RKO (cell line): ENCODE measurements around the gene EIF4E1B.
A peak's percentile ranks its signal among the peaks of the same experiment; 100 is the strongest.

ENCODE experiments used
- DNase-seq: peaks from one replicate; pipeline ENCODE4 v3.0.0-alpha.2; 2016; ENCODE audit warnings: low spot score

The EIF4E1B gene

GRCh38 chr5:176606875-176607274 lies 23.6 kb upstream of the EIF4E1B start:
- no peak for DNase-seq

- no peak for DNase-seq
These were observed 22.3 kb upstream of the EIF4E1B start for GRCh38 chr5:176608142-176608705.

- peak; percentile 37 for DNase-seq
These were observed 21.3 kb upstream of the EIF4E1B start for GRCh38 chr5:176608937-176609723.

DNA sequence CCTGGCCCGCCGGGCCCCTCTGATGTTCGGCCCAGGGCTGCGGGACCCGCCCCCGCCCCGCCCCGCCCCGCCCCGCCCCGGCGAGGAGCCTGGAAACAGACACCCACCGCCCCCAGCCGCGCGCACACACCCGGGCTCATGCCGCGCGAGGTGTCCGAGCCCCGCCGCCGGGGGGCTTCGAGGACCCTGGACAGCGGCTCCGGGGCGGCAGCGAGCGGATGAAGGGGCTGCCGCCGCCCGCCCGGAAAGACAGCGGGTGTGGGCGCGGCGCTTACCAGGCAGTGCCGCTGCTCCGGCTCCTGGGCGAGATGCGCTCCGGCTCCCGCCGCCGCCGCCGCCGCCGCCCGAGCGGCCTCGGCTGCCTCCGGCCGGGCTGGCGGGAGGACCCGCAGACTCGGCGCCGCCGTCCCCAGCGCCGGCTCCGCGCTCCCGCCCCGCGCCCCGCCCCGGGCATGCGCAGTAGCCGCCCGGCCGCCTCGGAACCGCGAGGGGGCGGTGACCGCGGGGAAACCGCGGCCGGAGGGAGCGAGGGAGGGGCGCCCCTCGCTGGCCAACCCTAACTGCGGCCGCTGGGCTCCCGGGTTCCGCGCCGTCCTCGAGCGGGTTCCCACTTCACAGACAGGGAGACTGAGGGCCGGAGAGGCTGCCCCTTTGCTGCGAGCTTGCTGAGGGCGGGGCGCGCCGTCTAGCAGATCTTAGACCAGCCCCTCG lies 20.6 kb upstream of the EIF4E1B start, which contains the start of gene GPRIN1:
TSS of gene GPRIN1 (minus strand) at position 433 of the 711 bp plus-strand sequence. CDS start 10,322 bp downstream, outside the sequence.
- DNase-seq: peak; percentile 71

DNA sequence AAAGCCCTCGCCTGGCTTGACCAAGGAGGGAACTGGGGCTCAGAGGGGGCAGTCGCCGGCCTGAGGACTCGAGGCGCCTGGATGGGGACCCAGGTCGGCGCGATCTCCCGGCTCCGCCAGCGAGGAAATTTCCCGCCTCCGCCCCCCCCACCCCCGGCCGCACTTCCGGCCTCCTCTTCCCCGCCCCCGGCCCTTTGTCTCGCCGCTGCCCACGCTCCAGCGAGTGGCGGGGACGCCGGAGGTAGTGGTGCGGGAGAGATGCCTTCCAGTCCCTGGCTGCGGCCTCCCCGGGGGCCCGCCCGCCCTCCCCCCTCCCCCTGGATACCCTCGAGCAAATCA lies 20.1 kb upstream of the EIF4E1B start:
- no peak for DNase-seq

DNA sequence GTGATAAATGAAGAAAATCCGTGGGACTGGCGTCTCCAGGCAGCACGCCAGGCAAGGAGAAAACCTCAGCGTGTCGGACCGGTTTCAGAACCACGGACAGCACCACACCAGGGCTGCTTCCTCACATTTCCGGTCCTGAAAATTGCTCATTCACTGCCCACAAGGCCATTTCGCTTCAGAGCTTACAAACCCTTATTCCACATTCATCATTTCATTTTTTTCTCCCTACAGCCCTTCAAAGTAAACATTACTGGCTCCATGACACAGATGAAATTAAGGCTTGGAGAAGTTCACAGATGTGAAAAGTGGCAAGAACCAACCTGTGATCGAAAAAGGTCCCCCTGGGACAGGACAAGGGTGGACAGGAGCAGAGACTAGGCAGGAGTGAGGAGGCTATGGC lies 19.0 kb upstream of the EIF4E1B start:
- DNase-seq: peak; percentile 87

- DNase-seq: no peak
These were observed 18.5 kb upstream of the EIF4E1B start for GRCh38 chr5:176612008-176612407.

- DNase-seq: no peak
These were observed 17.6 kb upstream of the EIF4E1B start for GRCh38 chr5:176612855-176613254.

- DNase-seq: peak; percentile 74
These were observed 15.5 kb upstream of the EIF4E1B start for GRCh38 chr5:176614805-176615478.

DNA sequence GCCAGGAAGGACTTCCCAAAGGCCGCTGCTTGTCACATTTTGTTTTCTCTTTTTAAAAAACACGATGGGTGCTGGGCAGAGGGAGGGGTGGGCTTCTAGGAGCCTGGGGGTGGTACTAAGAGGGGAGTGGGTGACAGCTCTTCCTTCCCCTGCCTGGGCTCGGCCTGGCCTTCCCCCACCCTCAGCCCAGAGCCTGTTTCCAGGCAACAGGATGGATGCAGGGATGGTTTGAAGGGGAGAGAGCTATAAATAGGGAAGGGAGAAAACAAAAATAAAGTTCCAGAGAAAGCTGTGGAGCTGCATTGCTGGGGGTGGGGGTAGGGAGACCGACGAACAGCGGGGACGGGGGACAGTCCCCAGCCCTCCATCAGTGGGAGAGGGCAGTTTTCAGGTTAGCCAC lies 14.0 kb upstream of the EIF4E1B start:
- no peak for DNase-seq

DNA sequence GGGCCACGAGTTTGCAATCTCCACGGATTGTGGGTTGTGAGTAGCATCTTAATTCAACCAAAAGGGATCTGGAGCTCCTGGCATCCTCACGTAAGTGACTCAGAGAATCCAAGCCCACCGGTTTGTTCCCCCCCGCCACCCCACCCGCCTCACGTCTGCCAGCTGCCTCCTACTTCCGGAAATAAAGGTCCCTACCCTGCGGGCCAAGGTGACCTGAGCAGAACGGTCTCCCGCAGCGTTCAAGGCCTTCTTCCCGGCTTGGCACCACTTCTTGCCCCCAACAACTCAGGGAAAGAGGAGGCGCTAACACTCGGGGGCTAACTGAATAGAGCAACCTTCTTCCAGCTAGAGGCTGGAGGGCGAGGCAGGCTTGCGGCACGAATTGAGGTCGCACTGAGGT lies 11.7 kb upstream of the EIF4E1B start:
- no peak for DNase-seq

- DNase-seq: no peak
These were observed 11.3 kb upstream of the EIF4E1B start for GRCh38 chr5:176619203-176619568.

- no peak for DNase-seq
These were observed 10.7 kb upstream of the EIF4E1B start for GRCh38 chr5:176619569-176620332.

- no peak for DNase-seq
These were observed 10.0 kb upstream of the EIF4E1B start for GRCh38 chr5:176620333-176620981.

DNA sequence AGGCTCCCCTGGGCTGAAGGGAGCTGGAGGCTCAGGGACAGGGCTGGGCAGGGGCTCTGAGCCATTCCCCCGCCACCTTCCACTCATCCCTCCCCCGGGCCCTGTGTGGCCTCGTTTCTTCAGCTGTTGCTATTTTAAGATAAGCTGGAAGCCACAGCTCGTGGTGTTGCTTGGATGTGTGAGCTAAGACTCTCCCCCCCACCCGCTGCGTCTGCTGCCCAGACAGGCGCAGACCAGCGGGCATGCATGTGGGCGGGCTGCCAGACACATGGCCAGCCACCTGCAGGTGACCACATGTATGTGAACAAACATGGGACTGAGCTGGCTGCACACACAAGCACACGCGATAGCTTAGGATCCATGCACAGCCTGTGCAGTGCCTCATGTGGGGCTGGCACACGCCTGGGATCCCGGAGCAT lies 8.8 kb upstream of the EIF4E1B start:
- no peak for DNase-seq

DNA sequence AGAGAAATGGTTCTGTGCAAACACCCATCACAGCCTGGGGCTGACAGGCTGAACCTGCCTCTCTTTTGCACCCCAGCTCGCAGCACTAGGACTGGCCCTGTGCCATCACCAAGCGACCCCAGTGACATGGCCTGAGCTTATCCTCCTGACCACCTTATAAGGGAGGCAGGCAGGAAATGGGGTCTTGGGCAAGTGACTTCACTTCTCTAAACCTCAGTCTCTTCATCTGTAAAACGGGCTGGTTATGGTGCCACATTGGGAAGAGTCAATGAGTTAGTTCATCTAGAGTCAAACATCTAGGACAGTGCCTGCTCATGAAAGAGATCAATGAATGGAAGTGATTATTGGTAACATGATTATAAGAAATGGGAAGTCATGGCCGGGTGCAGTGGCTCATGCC lies 6.3 kb upstream of the EIF4E1B start:
- DNase-seq: no peak

DNA sequence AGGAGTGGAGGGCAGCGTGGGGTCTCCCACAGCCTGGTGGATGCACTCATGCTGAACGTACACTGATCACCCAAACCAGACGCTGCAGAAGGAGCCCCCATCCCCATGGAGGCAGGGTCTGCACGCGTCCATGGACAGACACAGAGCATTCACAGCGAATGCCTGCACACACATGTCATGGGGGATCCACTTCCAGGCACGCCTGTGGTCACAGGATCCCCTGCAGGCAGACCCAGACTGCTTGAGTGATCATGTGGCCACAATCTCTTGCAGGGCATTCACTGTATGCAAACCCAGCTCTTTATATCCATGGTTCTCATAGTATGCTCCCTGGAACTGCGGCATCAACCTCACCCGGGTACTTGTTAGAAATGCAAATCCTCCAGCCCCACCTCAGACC lies 5.5 kb upstream of the EIF4E1B start:
- no peak for DNase-seq

DNA sequence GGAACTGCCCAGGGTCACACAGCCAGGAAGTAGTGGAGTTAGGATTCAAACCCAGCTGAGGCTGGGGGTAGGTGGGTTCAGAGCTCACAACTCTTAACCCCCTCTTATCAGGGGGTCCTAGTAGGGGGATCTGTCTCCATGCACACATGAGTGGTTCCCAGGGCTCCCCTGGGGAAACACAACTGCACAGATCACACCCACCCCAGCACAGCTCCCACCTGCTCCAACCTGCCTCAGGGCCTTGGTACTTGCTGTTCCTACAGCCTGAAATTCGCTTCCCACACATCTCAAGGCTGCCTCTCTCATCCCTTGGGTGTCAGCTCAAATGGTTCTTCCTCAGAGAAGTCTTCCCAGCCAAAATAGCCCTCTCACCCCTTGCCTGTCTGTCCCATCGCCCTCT lies 5.0 kb upstream of the EIF4E1B start:
- DNase-seq: no peak

- peak; percentile 31 for DNase-seq
These were observed 4.3 kb upstream of the EIF4E1B start for GRCh38 chr5:176625966-176626875.

DNA sequence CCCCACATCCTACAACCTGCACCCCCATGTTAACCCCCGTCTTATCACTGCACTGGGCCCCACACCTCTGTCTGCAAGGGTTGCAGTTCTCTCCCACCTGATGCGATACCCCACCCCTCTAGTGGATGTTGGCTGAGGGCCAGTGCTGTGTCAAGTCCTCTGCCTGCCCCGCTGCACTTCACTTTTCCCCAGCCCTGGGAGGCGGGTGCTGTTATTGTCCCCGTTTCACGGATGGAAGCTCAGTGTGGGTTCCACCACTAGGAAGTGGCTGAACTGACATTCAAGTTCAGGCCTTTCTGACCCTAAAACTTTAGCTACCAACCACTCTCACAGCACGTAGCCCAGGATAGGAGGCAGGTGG lies 3.6 kb upstream of the EIF4E1B start:
- DNase-seq: no peak
